Naive B cell (primary cell): Measurements from ENCODE around the gene GRK3. TPM values are rescaled to one million over a fixed set of nuclear protein-coding genes. Genes with fewer than 3 reads are reported as not detected.

Source experiments
- ATAC-seq, 2 donors: fragments of 150-1000 bp; cut with Tn5 transposase; 2 replicates each; pipeline ENCODE4 v1.10.0; 2021; ENCODE audit warnings: low read depth in 2 of 2, mild to moderate bottlenecking in 2 of 2, moderate library complexity in 2 of 2
- DNase-seq: peaks from one replicate; pipeline ENCODE4 v3.0.0; 2022
- H3K27ac Mint-ChIP-seq, 6 donors: one replicate each; pipeline ENCODE4 v1.8.0; 2020 to 2022; ENCODE audit warnings: mild to moderate bottlenecking in 6 of 6, mixed read lengths in 6 of 6, moderate library complexity in 5 of 6, inconsistent platforms in 2 of 6
- H3K27me3 Mint-ChIP-seq, 3 donors: one replicate each; pipeline ENCODE4 v1.8.0; 2021 to 2022; ENCODE audit warnings: mixed read lengths in 3 of 3, mild to moderate bottlenecking in 1 of 3
- H3K36me3 Mint-ChIP-seq, 2 donors: one replicate each; pipeline ENCODE4 v1.8.0; 2020 to 2022; ENCODE audit warnings: mixed read lengths in 2 of 2, inconsistent platforms in 1 of 2, mild to moderate bottlenecking in 1 of 2
- H3K4me1 Mint-ChIP-seq, 3 donors: one replicate each; pipeline ENCODE4 v1.8.0; 2020 to 2022; ENCODE audit warnings: mixed read lengths in 3 of 3, inconsistent platforms in 1 of 3, mild to moderate bottlenecking in 1 of 3, moderate library complexity in 1 of 3
- H3K4me3 Mint-ChIP-seq, 8 donors: one replicate each; pipeline ENCODE4 v1.8.0; 2020 to 2022; ENCODE audit warnings: mild to moderate bottlenecking in 8 of 8, mixed read lengths in 8 of 8, moderate library complexity in 8 of 8, inconsistent platforms in 2 of 8
- H3K9me3 Mint-ChIP-seq, 7 donors: one replicate each; pipeline ENCODE4 v1.8.0; 2020 to 2022; ENCODE audit warnings: mixed read lengths in 7 of 7, mild to moderate bottlenecking in 5 of 7, inconsistent platforms in 2 of 7, moderate library complexity in 1 of 7
- polyA plus RNA-seq, 6 donors: library from polyadenylated mRNA; unstranded; fragments of 300-500 nt; fragmentation: Illumina TruSeq; gene quantifications; one replicate each; pipeline ENCODE4 v1.2.3, GENCODE V29; 2021; ENCODE audit warnings: low read depth in 6 of 6

GRK3 gene
- polyA plus RNA-seq, 6 donors from 2014 or later = 5.9 to 18.8 (median 12.9) TPM

- DNase-seq (no peak), ATAC-seq (no peak)
- H3K27me3 Mint-ChIP-seq = no peaks in the 10 kb centered on the region
- peaks cover 17 to 27% of the 10 kb centered on the region in 2 donors for H3K36me3 Mint-ChIP-seq
- H3K27ac Mint-ChIP-seq = peak overlapping the region in 2 of 6 donors; percentile 18 to 48
- H3K4me3 Mint-ChIP-seq = peak overlapping the region in 1 of 8 donors; percentile 27
- no peaks in the 10 kb centered on the region for H3K9me3 Mint-ChIP-seq
- H3K4me1 Mint-ChIP-seq = peaks cover 46 to 82% (median 74%) of the 10 kb centered on the region in 3 donors
These were observed 80.8 kb downstream of the GRK3 start for GRCh38 chr22:25645266-25645665.

- no peaks in the 10 kb centered on the region for H3K27me3 Mint-ChIP-seq
- no peaks in the 10 kb centered on the region for H3K9me3 Mint-ChIP-seq
- DNase-seq = no peak
- peak overlapping the region in 3 of 6 donors; percentile 65 to 86 (median 81) for H3K27ac Mint-ChIP-seq
- ATAC-seq = no peak
- no peak overlapping the region for H3K4me3 Mint-ChIP-seq
- peaks cover 17 to 27% of the 10 kb centered on the region in 2 donors for H3K36me3 Mint-ChIP-seq
- peaks cover 48 to 89% (median 77%) of the 10 kb centered on the region in 3 donors for H3K4me1 Mint-ChIP-seq
These were observed 81.5 kb downstream of the GRK3 start for GRCh38 chr22:25645964-25646363.

GRCh38 chr22:25650833-25651232 is 86.4 kb downstream of the GRK3 start:
- peak; percentile 85 to 89 for ATAC-seq

GRCh38 chr22:25651332-25652085 is 87.0 kb downstream of the GRK3 start:
- Mint-ChIP-seq H3K27me3 (no peaks in the 10 kb centered on the region), H3K36me3 (peaks cover 8 to 17% of the 10 kb centered on the region in 2 donors), H3K4me1 (peaks cover 36 to 70% (median 53%) of the 10 kb centered on the region in 3 donors), H3K4me3 (peak overlapping the region in 5 of 8 donors; percentile 13 to 58 (median 49)), H3K9me3 (no peaks in the 10 kb centered on the region), H3K27ac (peak overlapping the region; percentile 39 to 87 (median 72))
- ATAC-seq = peak; percentile 14 to 25
- DNase-seq = no peak

More at GRCh38 chr22:25650833-25651232, 86.4 kb downstream of the GRK3 start:
- Mint-ChIP-seq H3K27me3 (no peaks in the 10 kb centered on the region), H3K9me3 (no peaks in the 10 kb centered on the region), H3K36me3 (peaks cover 8 to 23% of the 10 kb centered on the region in 2 donors), H3K4me1 (peaks cover 39 to 71% (median 57%) of the 10 kb centered on the region in 3 donors), H3K27ac (peak overlapping the region in 4 of 6 donors; percentile 42 to 82 (median 72)), H3K4me3 (peak overlapping the region in 5 of 8 donors; percentile 9 to 57 (median 47))
- DNase-seq = peak; percentile 37

- no peak overlapping the region for H3K4me3 Mint-ChIP-seq
- H3K9me3 Mint-ChIP-seq = no peaks in the 10 kb centered on the region
- peak overlapping the region in 4 of 6 donors; percentile 10 to 66 (median 46) for H3K27ac Mint-ChIP-seq
These were observed 90.2 kb downstream of the GRK3 start for GRCh38 chr22:25654676-25655075.

GRCh38 chr22:25655371-25655935 is 91.0 kb downstream of the GRK3 start:
- H3K4me1 Mint-ChIP-seq = peaks cover 55 to 74% (median 57%) of the 10 kb centered on the region in 3 donors
- peak overlapping the region in 1 of 8 donors; percentile 29 for H3K4me3 Mint-ChIP-seq
- ATAC-seq (no peak), DNase-seq (no peak)
- H3K9me3 Mint-ChIP-seq = no peaks in the 10 kb centered on the region
- peak overlapping the region in 2 of 6 donors; percentile 9 to 10 for H3K27ac Mint-ChIP-seq
- H3K36me3 Mint-ChIP-seq = no peaks in the 10 kb centered on the region
- H3K27me3 Mint-ChIP-seq = no peaks in the 10 kb centered on the region

More at GRCh38 chr22:25654676-25655075, 90.2 kb downstream of the GRK3 start:
- H3K36me3 Mint-ChIP-seq = no peaks in the 10 kb centered on the region
- H3K27me3 Mint-ChIP-seq = no peaks in the 10 kb centered on the region
- H3K4me1 Mint-ChIP-seq = peaks cover 54 to 77% (median 63%) of the 10 kb centered on the region in 3 donors
- ATAC-seq = no peak
- no peak for DNase-seq

GRCh38 chr22:25656724-25657123 is 92.2 kb downstream of the GRK3 start:
- peak; percentile 100 for ATAC-seq
- no peaks in the 10 kb centered on the region for H3K27me3 Mint-ChIP-seq
- peaks cover 52 to 69% (median 62%) of the 10 kb centered on the region in 3 donors for H3K4me1 Mint-ChIP-seq
- H3K27ac Mint-ChIP-seq = peak overlapping the region in 5 of 6 donors; percentile 2 to 88 (median 27)
- no peaks in the 10 kb centered on the region for H3K9me3 Mint-ChIP-seq
- no peaks in the 10 kb centered on the region for H3K36me3 Mint-ChIP-seq
- H3K4me3 Mint-ChIP-seq = peak overlapping the region; percentile 0 to 34 (median 9)
- peak; percentile 62 for DNase-seq

- H3K4me1 Mint-ChIP-seq = peaks cover 45 to 68% (median 49%) of the 10 kb centered on the region in 3 donors
- no peak for ATAC-seq
- peak overlapping the region in 5 of 6 donors; percentile 22 to 91 (median 70) for H3K27ac Mint-ChIP-seq
- H3K9me3 Mint-ChIP-seq = no peaks in the 10 kb centered on the region
- no peaks in the 10 kb centered on the region for H3K27me3 Mint-ChIP-seq
- peak overlapping the region in 1 of 8 donors; percentile 49 for H3K4me3 Mint-ChIP-seq
- H3K36me3 Mint-ChIP-seq = no peaks in the 10 kb centered on the region
- no peak for DNase-seq
These were observed 94.2 kb downstream of the GRK3 start for GRCh38 chr22:25658633-25659032.

GRCh38 chr22:25659413-25659812 is 94.9 kb downstream of the GRK3 start:
- Mint-ChIP-seq H3K4me1 (peaks cover 45 to 66% (median 49%) of the 10 kb centered on the region in 3 donors), H3K27ac (peak overlapping the region in 2 of 6 donors; percentile 46 to 74), H3K4me3 (no peak overlapping the region), H3K36me3 (no peaks in the 10 kb centered on the region), H3K9me3 (no peaks in the 10 kb centered on the region), H3K27me3 (no peaks in the 10 kb centered on the region)
- DNase-seq (no peak), ATAC-seq (no peak)

- no peaks in the 10 kb centered on the region for H3K36me3 Mint-ChIP-seq
- ATAC-seq = no peak
- no peak overlapping the region for H3K27ac Mint-ChIP-seq
- H3K4me3 Mint-ChIP-seq = no peak overlapping the region
- no peaks in the 10 kb centered on the region for H3K9me3 Mint-ChIP-seq
- H3K4me1 Mint-ChIP-seq = peaks cover 37 to 65% (median 43%) of the 10 kb centered on the region in 3 donors
- no peak for DNase-seq
- no peaks in the 10 kb centered on the region for H3K27me3 Mint-ChIP-seq
These were observed 95.9 kb downstream of the GRK3 start for GRCh38 chr22:25660336-25660735.

- H3K36me3 Mint-ChIP-seq = no peaks in the 10 kb centered on the region
- H3K27me3 Mint-ChIP-seq = no peaks in the 10 kb centered on the region
- peaks cover 30 to 58% (median 35%) of the 10 kb centered on the region in 3 donors for H3K4me1 Mint-ChIP-seq
- ATAC-seq (no peak), DNase-seq (no peak)
- H3K9me3 Mint-ChIP-seq = no peaks in the 10 kb centered on the region
- H3K4me3 Mint-ChIP-seq = no peak overlapping the region
- H3K27ac Mint-ChIP-seq = peak overlapping the region in 1 of 6 donors; percentile 24
These were observed 96.6 kb downstream of the GRK3 start for GRCh38 chr22:25661073-25661472.

GRCh38 chr22:25663654-25664053 is 99.2 kb downstream of the GRK3 start:
- ATAC-seq = no peak
- Mint-ChIP-seq H3K4me3 (no peak overlapping the region), H3K27ac (no peak overlapping the region), H3K36me3 (no peaks in the 10 kb centered on the region), H3K9me3 (no peaks in the 10 kb centered on the region), H3K4me1 (peaks cover 13 to 44% (median 29%) of the 10 kb centered on the region in 3 donors), H3K27me3 (no peaks in the 10 kb centered on the region)
- DNase-seq = no peak

- Mint-ChIP-seq H3K27me3 (no peaks in the 10 kb centered on the region), H3K9me3 (no peaks in the 10 kb centered on the region), H3K36me3 (peaks cover 0 to 4% of the 10 kb centered on the region in 2 donors), H3K4me3 (no peak overlapping the region), H3K4me1 (peaks cover 5 to 28% (median 12%) of the 10 kb centered on the region in 3 donors), H3K27ac (peak overlapping the region in 3 of 6 donors; percentile 46 to 63 (median 54))
- no peak for DNase-seq
- ATAC-seq = no peak
These were observed 101.8 kb downstream of the GRK3 start for GRCh38 chr22:25666308-25666707.
